ENCODE data around the gene HTRA1.

Gene HTRA1

DNA sequence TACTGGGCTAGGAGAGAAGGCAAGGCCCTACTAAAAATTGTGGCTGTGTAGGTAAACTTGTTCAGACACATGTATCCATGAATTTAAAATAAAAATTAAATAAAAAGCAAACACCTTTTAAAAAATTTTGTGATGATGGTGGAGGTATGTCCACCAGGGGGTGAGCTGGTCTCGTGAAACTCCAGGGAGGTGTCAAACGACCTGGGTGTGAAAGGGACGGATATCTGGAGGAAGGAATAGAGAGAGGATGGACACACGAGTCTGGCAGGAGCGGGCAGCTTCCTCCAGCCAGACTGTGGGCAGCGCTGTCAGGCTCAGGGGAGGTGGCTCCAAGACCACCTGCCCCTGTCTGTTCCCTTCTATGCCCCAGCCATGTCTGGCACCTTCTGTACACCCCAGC, 64.4 kb downstream of the HTRA1 start:
- TF ChIP-seq FOXP2 (optimal IDR thresholded peaks at IDR 0.05; ENCODE audit: borderline replicate concordance, extremely low read depth, extremely low read length, insufficient read depth) = no peak
- TF ChIP-seq TAF1 (IDR thresholded peaks at IDR 0.05; ENCODE audit: borderline replicate concordance, insufficient read depth, low read length) = no peak
- no peak for TF ChIP-seq SIN3A (IDR thresholded peaks at IDR 0.05; ENCODE audit: borderline replicate concordance, insufficient read depth, low read length)
- no peak for TF ChIP-seq POLR2AphosphoS5 (IDR thresholded peaks at IDR 0.05; ENCODE audit: low read depth, low read length)
- no peak for TF ChIP-seq REST (IDR thresholded peaks at IDR 0.05; ENCODE audit: insufficient read depth in 1 of 2, low read depth in 2 of 2, low read length in 2 of 2)

DNA sequence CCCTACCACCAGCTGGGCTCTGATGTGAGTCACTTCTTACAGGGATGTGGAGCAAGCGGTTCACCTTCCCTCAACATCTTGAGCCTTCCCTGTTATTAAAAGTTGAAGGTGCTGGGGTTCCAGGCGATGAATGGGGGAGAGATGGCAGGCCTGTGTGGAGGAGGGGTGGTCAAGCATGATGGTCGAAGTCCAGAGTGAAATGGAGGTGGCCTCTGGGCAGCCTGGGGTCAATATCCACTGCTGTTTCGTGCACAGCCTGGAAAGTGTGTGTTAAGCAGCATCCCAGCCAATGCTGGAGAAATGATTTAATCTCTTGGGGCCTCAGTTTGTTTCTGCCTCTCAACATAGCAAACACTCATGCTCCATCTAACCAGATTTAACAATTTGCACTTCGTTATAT, 65.5 kb downstream of the HTRA1 start:
- no peak for TF ChIP-seq REST (IDR thresholded peaks at IDR 0.05; ENCODE audit: insufficient read depth in 1 of 2, low read depth in 2 of 2, low read length in 2 of 2)
- no peak for TF ChIP-seq TAF1 (IDR thresholded peaks at IDR 0.05; ENCODE audit: borderline replicate concordance, insufficient read depth, low read length)
- TF ChIP-seq FOXP2 (optimal IDR thresholded peaks at IDR 0.05; ENCODE audit: borderline replicate concordance, extremely low read depth, extremely low read length, insufficient read depth) = no peak
- TF ChIP-seq POLR2AphosphoS5 (IDR thresholded peaks at IDR 0.05; ENCODE audit: low read depth, low read length) = no peak
- no peak for TF ChIP-seq SIN3A (IDR thresholded peaks at IDR 0.05; ENCODE audit: borderline replicate concordance, insufficient read depth, low read length)

GRCh38 chr10:122530177-122530576, 68.8 kb downstream of the HTRA1 start:
- TF ChIP-seq FOXP2 (optimal IDR thresholded peaks at IDR 0.05; ENCODE audit: borderline replicate concordance, extremely low read depth, extremely low read length, insufficient read depth) = no peak
- no peak for TF ChIP-seq REST (IDR thresholded peaks at IDR 0.05; ENCODE audit: insufficient read depth in 1 of 2, low read depth in 2 of 2, low read length in 2 of 2)
- TF ChIP-seq TAF1 (IDR thresholded peaks at IDR 0.05; ENCODE audit: borderline replicate concordance, insufficient read depth, low read length) = no peak
- TF ChIP-seq SIN3A (IDR thresholded peaks at IDR 0.05; ENCODE audit: borderline replicate concordance, insufficient read depth, low read length) = no peak
- TF ChIP-seq POLR2AphosphoS5 (IDR thresholded peaks at IDR 0.05; ENCODE audit: low read depth, low read length) = no peak

GRCh38 chr10:122531261-122531660, 69.9 kb downstream of the HTRA1 start:
- TF ChIP-seq SIN3A (IDR thresholded peaks at IDR 0.05; ENCODE audit: borderline replicate concordance, insufficient read depth, low read length) (no peak), TAF1 (IDR thresholded peaks at IDR 0.05; ENCODE audit: borderline replicate concordance, insufficient read depth, low read length) (no peak), REST (IDR thresholded peaks at IDR 0.05; ENCODE audit: insufficient read depth in 1 of 2, low read depth in 2 of 2, low read length in 2 of 2) (no peak), FOXP2 (optimal IDR thresholded peaks at IDR 0.05; ENCODE audit: borderline replicate concordance, extremely low read depth, extremely low read length, insufficient read depth) (no peak), POLR2AphosphoS5 (IDR thresholded peaks at IDR 0.05; ENCODE audit: low read depth, low read length) (no peak)

DNA sequence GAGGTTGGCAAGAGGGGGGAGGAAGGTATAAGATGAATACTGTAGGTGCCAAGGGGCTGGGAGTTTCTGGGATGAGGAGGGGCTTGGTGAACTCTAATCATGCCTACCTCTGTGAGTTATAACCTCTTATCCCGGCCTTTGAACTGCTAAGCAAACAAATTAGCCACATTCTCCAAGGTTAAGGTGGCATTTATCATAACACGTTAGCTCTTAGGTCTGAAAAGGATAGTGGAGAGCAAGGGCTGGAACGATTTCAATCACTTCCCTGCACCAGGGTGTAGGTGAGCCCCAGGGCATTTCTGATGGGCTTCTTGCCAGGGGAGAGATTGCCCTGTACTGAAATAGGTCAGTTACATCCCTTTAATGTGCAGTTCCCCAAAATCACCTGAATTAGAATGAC, 70.6 kb downstream of the HTRA1 start:
- TF ChIP-seq POLR2AphosphoS5 (IDR thresholded peaks at IDR 0.05; ENCODE audit: low read depth, low read length) = no peak
- no peak for TF ChIP-seq FOXP2 (optimal IDR thresholded peaks at IDR 0.05; ENCODE audit: borderline replicate concordance, extremely low read depth, extremely low read length, insufficient read depth)
- TF ChIP-seq TAF1 (IDR thresholded peaks at IDR 0.05; ENCODE audit: borderline replicate concordance, insufficient read depth, low read length) = no peak
- no peak for TF ChIP-seq SIN3A (IDR thresholded peaks at IDR 0.05; ENCODE audit: borderline replicate concordance, insufficient read depth, low read length)
- TF ChIP-seq REST (IDR thresholded peaks at IDR 0.05; ENCODE audit: insufficient read depth in 1 of 2, low read depth in 2 of 2, low read length in 2 of 2) = no peak

All from PFSK-1 (cell line).